A549 (cell line): ENCODE data around the gene MRPL34. TPM values are rescaled to one million over a fixed set of nuclear protein-coding genes. Genes with fewer than 3 reads are reported as not detected.

Source experiments
- ATAC-seq, 2 experiments: fragments of 200-7000 bp in 1 of 2; fragments of >200 bp in 1 of 2; cut with Nextera tagmentation in 1 of 2; cut with Tn5 transposase in 1 of 2; 3 replicates each; pipeline versions ENCODE4 v1.8.0 to v1.9.1; 2018 to 2020; ENCODE audit warnings: mild to moderate bottlenecking in 1 of 2, moderate library complexity in 1 of 2
- CTCF ChIA-PET: fragments of 300-600 bp; sonication (Branson Sonifier 250); formaldehyde crosslinking; extraction: SDS; loops from one replicate; lab custom pipeline; 2021; ENCODE audit warnings: antibody characterized with exemption, inconsistent platforms; lab: Yijun Ruan, JAX
- POLR2A ChIA-PET: fragments of 350-600 bp; formaldehyde crosslinking; extraction: SDS; loops from one replicate; lab custom pipeline; 2021; ENCODE audit warnings: antibody characterized with exemption, inconsistent platforms; lab: Yijun Ruan, JAX
- DNase-seq, 2 experiments: peaks; one replicate each; pipeline versions ENCODE4 v3.0.0 to v3.0.0-alpha.2; 2011 to 2016; ENCODE audit warnings: low read depth in 1 of 2, low spot score in 1 of 2
- FAIRE-seq: peaks from 2 replicates; lab custom pipeline; 2011; peaks lifted over from hg19 to GRCh38; lab: Jason Lieb, UNC
- H3K27ac ChIP-seq, 2 experiments: fragments of >200 bp; sonication (Bioruptor Twin); formaldehyde crosslinking; 3 replicates each; pipeline ENCODE4 v1.5.1; 2016 to 2017
- H3K4me1 ChIP-seq: fragments of >200 bp; sonication (Bioruptor Twin); formaldehyde crosslinking; 3 replicates; pipeline ENCODE4 v1.6.1; 2016
- H3K4me2 ChIP-seq: fragments of >200 bp; sonication (Bioruptor Twin); formaldehyde crosslinking; 3 replicates; pipeline ENCODE4 v1.6.1; 2016
- H3K4me3 ChIP-seq: fragments of >200 bp; sonication (Bioruptor Twin); formaldehyde crosslinking; 3 replicates; pipeline ENCODE4 v1.5.1; 2016
- H3K9me3 ChIP-seq: fragments of >200 bp; sonication (Bioruptor Twin); formaldehyde crosslinking; 3 replicates; pipeline ENCODE4 v1.6.1; 2016
- BHLHE40 ChIP-seq: IDR thresholded peaks from 2 replicates; pipeline ENCODE4 v1.6.1; 2012; ENCODE audit warnings: low read depth, low read length, inconsistent platforms
- CEBPB ChIP-seq, 2 experiments: fragments of >200 bp in 1 of 2; sonication (Bioruptor Twin) in 1 of 2; formaldehyde crosslinking in 1 of 2; IDR thresholded peaks; 2 replicates each; pipeline ENCODE4 v1.6.1; 2012 to 2016
- CHD2 ChIP-seq: fragments of 150-350 bp; IDR thresholded peaks from 2 replicates; pipeline ENCODE4 v1.6.1; 2014; ENCODE audit warnings: low read length; ENCODE audit not compliant: partially characterized antibody
- EHF ChIP-seq: fragments of 250-450 bp; sonication (Bioruptor Pico); IDR thresholded peaks from 2 replicates; pipeline ENCODE4 v1.5.0; 2020; ENCODE audit warnings: mild to moderate bottlenecking
- EP300 ChIP-seq, 2 experiments: fragments of >200 bp; sonication (Bioruptor Twin); formaldehyde crosslinking; IDR thresholded peaks; 2 replicates in 1 of 2; 3 replicates in 1 of 2; pipeline ENCODE4 v1.6.1; 2016 to 2017
- FOSL2 ChIP-seq, 2 experiments: fragments of 450-650 bp in 1 of 2; fragments of >200 bp in 1 of 2; sonication (Bioruptor Twin) in 1 of 2; formaldehyde crosslinking; IDR thresholded peaks; 2 replicates each; pipeline versions ENCODE4 v1.5.0 to v1.6.1; 2016 to 2020; ENCODE audit warnings: mild to moderate bottlenecking in 1 of 2, moderate library complexity in 1 of 2
- HDAC2 ChIP-seq: fragments of 200-600 bp; sonication (generic); IDR thresholded peaks from 2 replicates; pipeline ENCODE4 v1.6.1; 2016
- KDM1A ChIP-seq: fragments of 200-600 bp; sonication (generic); IDR thresholded peaks from 2 replicates; pipeline ENCODE4 v1.6.1; 2016; ENCODE audit warnings: low read depth, mild to moderate bottlenecking
- MYC ChIP-seq: IDR thresholded peaks from 2 replicates; pipeline ENCODE4 v1.6.1; 2012; ENCODE audit warnings: mild to moderate bottlenecking, inconsistent platforms, low read length, improper control_type of control experiment, borderline replicate concordance
- NFE2L2 ChIP-seq: fragments of 150-350 bp; conservative IDR thresholded peaks from 2 replicates; pipeline ENCODE4 v1.6.1; 2014; ENCODE audit warnings: low read length
- NR3C1 ChIP-seq: fragments of >200 bp; sonication (Bioruptor Twin); formaldehyde crosslinking; IDR thresholded peaks from 3 replicates; pipeline ENCODE4 v1.6.1; 2017
- PHF8 ChIP-seq: fragments of 200-600 bp; sonication (generic); IDR thresholded peaks from 2 replicates; pipeline ENCODE4 v1.6.1; 2016; ENCODE audit warnings: low read depth, mild to moderate bottlenecking, antibody characterized with exemption, moderate library complexity, borderline replicate concordance
- POLR2AphosphoS2 ChIP-seq: conservative IDR thresholded peaks from 2 replicates; pipeline ENCODE4 v1.6.1; 2012; ENCODE audit warnings: low read length, improper control_type of control experiment, inconsistent platforms
- RAD21 ChIP-seq, 2 experiments: fragments of >200 bp in 1 of 2; sonication (Bioruptor Twin) in 1 of 2; formaldehyde crosslinking in 1 of 2; IDR thresholded peaks in 1 of 2; conservative IDR thresholded peaks in 1 of 2; 2 replicates in 1 of 2; 3 replicates in 1 of 2; pipeline ENCODE4 v1.6.1; 2012 to 2018; ENCODE audit warnings: inconsistent platforms in 1 of 2
- TP53 ChIP-seq: fragments of 250-450 bp; sonication (Bioruptor Pico); IDR thresholded peaks from 2 replicates; pipeline ENCODE4 v1.5.0; 2021; ENCODE audit warnings: mild to moderate bottlenecking, moderate library complexity
- ZC3H11A ChIP-seq: fragments of 450-650 bp; IDR thresholded peaks from 2 replicates; pipeline ENCODE4 v1.6.1; 2014; ENCODE audit warnings: antibody characterized with exemption, mild to moderate bottlenecking
- WGBS: methylation state at CpG from one replicate; pipeline ENCODE4 v1.1.6; 2017; ENCODE audit errors: missing lambda C conversion rate; 5-methylcytosine and 5-hydroxymethylcytosine counted together
- polyA plus RNA-seq, 4 experiments: library from polyadenylated mRNA; depleted of rRNA in 3 of 4; stranded (reverse); fragments of >200 nt; fragmentation: RNase III in 1 of 4; extraction: RNeasy Plus Mini Kit Qiagen cat#74134 plus additional on column Dnase treatment in 1 of 4; gene quantifications; 2 replicates in 3 of 4; 3 replicates in 1 of 4; pipeline ENCODE4 v1.2.3, GENCODE V29; 2011 to 2017
- TF ChIP-seq, protein P1 (sequence below): fragments of 250-450 bp; sonication (Bioruptor Pico); IDR thresholded peaks from 2 replicates; pipeline ENCODE4 v1.5.0; 2020; ENCODE audit warnings: low read depth, mild to moderate bottlenecking, moderate library complexity
- TF ChIP-seq, protein P2 (sequence below): fragments of 150-350 bp; IDR thresholded peaks from 2 replicates; pipeline ENCODE4 v1.6.1; 2014; ENCODE audit warnings: low read depth, mild to moderate bottlenecking, low read length
- TF ChIP-seq, protein P3 (sequence below): fragments of 450-650 bp; IDR thresholded peaks from 2 replicates; pipeline ENCODE4 v1.6.1; 2014; ENCODE audit warnings: antibody characterized with exemption
- TF ChIP-seq, protein P4 (sequence below): fragments of 200-600 bp; sonication (generic); IDR thresholded peaks from 2 replicates; pipeline ENCODE4 v1.6.1; 2016; ENCODE audit warnings: antibody characterized with exemption, mild to moderate bottlenecking, moderate library complexity

MRPL34 gene
- polyA plus RNA-seq, 2 of the 4 experiments (the other 2 are of a cell fraction) = 28.1 to 56.1 TPM

DNA sequence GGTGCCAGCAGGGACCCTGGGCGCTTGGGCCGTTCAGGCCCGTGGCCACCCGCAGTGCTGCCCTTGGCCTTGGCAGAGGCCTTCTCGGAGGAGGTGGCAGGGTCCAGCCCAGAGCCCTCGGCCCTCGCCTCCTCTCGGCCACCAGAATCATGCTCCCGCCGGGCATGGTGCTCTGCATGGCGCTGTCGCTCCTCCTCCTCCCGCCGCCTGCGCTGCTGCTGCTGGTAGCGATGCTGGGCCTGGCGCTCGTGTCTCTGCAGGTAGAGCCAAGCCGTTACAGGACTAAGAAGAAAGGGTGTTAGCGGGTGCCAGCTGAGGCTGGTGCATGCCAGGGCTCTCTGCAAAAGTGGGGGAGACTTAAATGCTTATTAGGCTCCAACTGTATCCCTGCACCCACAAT, 19.5 kb downstream of the MRPL34 start:
- FAIRE-seq = no peak
- Histone ChIP-seq H3K27ac (no peak overlapping the region), H3K4me3 (no peak overlapping the region), H3K9me3 (no peaks in the 10 kb centered on the region), H3K4me2 (no peak overlapping the region), H3K4me1 (no peaks in the 10 kb centered on the region)
- no peak for DNase-seq
- 95% methylated on average over 12 of the region's 20 CpGs for WGBS
- ATAC-seq = no peak
- CTCF ChIA-PET = interaction anchor here (0.5 kb wide), 1 partner anchor 477 kb away, joined by 4 read pairs; no protein-coding TSS in a partner anchor
- TF ChIP-seq KDM1A = no peak
- no peak for TF ChIP-seq BHLHE40
- TF ChIP-seq CHD2 = no peak
- TF ChIP-seq EP300 (IDR thresholded peaks at IDR 0.05) = no peak
- TF ChIP-seq, protein P1, sequence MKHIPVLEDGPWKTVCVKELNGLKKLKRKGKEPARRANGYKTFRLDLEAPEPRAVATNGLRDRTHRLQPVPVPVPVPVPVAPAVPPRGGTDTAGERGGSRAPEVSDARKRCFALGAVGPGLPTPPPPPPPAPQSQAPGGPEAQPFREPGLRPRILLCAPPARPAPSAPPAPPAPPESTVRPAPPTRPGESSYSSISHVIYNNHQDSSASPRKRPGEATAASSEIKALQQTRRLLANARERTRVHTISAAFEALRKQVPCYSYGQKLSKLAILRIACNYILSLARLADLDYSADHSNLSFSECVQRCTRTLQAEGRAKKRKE (CRISPR knock-in tag) = no peak
- TF ChIP-seq EHF (CRISPR knock-in tag) = no peak
- TF ChIP-seq POLR2AphosphoS2 = no peak
- TF ChIP-seq, protein P2, sequence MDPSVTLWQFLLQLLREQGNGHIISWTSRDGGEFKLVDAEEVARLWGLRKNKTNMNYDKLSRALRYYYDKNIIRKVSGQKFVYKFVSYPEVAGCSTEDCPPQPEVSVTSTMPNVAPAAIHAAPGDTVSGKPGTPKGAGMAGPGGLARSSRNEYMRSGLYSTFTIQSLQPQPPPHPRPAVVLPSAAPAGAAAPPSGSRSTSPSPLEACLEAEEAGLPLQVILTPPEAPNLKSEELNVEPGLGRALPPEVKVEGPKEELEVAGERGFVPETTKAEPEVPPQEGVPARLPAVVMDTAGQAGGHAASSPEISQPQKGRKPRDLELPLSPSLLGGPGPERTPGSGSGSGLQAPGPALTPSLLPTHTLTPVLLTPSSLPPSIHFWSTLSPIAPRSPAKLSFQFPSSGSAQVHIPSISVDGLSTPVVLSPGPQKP = no peak
- no peak for TF ChIP-seq NFE2L2
- POLR2A ChIA-PET = no interaction called here

DNA sequence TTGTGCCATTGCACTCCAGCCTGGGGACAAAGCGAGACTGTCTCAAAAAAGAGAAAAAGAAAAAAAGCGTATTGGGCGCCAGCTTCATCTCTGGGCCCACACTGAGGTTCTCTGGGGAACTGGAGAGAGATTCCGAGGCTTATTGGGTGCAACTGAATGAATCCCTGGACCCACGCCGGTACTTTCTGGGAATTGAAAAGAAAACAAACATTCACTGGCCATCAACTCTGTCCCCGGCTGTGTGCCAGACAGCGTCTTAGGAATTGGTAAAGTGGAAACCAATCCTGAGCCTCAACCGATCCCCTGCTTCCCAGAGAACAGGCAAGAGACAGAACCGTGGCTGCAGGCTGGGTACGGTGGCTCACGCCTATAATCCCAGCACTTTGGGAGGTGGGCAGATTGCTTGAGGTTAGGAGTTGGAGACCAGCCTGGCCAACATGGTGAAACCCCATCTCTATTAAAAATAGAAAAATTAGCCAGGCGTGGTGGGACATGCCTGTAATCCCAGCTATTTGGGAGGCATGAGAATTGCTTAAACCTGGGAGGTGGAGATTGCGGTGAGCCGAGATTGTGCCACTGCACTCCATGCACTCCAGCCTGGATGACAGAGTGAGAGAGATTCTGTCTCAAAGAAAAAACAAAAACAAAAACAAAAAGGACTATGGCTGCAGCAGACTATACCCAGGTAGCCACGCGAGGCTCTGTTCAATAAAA, 20.4 kb downstream of the MRPL34 start:
- TF ChIP-seq ZC3H11A = no peak
- no peak for TF ChIP-seq TP53
- TF ChIP-seq, protein P3, sequence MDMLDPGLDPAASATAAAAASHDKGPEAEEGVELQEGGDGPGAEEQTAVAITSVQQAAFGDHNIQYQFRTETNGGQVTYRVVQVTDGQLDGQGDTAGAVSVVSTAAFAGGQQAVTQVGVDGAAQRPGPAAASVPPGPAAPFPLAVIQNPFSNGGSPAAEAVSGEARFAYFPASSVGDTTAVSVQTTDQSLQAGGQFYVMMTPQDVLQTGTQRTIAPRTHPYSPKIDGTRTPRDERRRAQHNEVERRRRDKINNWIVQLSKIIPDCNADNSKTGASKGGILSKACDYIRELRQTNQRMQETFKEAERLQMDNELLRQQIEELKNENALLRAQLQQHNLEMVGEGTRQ = no peak
- TF ChIP-seq, protein P4, sequence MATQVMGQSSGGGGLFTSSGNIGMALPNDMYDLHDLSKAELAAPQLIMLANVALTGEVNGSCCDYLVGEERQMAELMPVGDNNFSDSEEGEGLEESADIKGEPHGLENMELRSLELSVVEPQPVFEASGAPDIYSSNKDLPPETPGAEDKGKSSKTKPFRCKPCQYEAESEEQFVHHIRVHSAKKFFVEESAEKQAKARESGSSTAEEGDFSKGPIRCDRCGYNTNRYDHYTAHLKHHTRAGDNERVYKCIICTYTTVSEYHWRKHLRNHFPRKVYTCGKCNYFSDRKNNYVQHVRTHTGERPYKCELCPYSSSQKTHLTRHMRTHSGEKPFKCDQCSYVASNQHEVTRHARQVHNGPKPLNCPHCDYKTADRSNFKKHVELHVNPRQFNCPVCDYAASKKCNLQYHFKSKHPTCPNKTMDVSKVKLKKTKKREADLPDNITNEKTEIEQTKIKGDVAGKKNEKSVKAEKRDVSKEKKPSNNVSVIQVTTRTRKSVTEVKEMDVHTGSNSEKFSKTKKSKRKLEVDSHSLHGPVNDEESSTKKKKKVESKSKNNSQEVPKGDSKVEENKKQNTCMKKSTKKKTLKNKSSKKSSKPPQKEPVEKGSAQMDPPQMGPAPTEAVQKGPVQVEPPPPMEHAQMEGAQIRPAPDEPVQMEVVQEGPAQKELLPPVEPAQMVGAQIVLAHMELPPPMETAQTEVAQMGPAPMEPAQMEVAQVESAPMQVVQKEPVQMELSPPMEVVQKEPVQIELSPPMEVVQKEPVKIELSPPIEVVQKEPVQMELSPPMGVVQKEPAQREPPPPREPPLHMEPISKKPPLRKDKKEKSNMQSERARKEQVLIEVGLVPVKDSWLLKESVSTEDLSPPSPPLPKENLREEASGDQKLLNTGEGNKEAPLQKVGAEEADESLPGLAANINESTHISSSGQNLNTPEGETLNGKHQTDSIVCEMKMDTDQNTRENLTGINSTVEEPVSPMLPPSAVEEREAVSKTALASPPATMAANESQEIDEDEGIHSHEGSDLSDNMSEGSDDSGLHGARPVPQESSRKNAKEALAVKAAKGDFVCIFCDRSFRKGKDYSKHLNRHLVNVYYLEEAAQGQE = no peak
- no peak for TF ChIP-seq HDAC2
- no peak for TF ChIP-seq NR3C1
- ChIA-PET CTCF (interaction anchor here (0.5 to 1.1 kb wide), 3 partner anchors 8 to 478 kb away, joined by 4 to 6 read pairs (median 4); no protein-coding TSS in a partner anchor), POLR2A (interaction anchor here (0.9 kb wide), 1 partner anchor 17 kb away, joined by 3 read pairs; the partner anchor contains the start of gene DDA1)
- FAIRE-seq = no peak
- ATAC-seq = no peak
- Histone ChIP-seq H3K9me3 (no peaks in the 10 kb centered on the region), H3K4me1 (no peaks in the 10 kb centered on the region), H3K27ac (no peak overlapping the region), H3K4me2 (no peak overlapping the region), H3K4me3 (no peak overlapping the region)
- WGBS = 86% methylated on average over 17 of the region's 17 CpGs
- no peak for DNase-seq

DNA sequence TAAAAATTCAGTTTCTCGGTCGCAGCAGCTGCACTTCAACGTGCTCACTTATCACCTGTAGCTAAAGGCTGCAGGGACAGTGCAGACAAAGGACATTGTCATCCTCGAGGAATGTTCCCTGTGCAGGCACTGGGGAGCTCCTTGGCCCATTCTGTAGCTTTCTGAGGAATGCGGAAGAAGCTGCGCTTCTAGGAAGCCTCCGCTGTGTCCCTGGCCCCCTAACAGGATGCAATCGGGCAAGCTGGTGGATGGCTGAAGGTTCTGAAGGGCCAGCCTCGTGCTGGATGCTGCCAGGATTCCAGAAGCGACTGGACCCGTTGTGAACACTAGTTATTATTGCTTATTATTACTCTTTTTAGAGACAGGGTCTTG, 20.9 kb downstream of the MRPL34 start:
- ATAC-seq = no peak
- Histone ChIP-seq H3K27ac (no peak overlapping the region), H3K4me1 (no peaks in the 10 kb centered on the region), H3K9me3 (no peaks in the 10 kb centered on the region), H3K4me2 (no peak overlapping the region), H3K4me3 (no peak overlapping the region)
- FAIRE-seq = no peak
- TF ChIP-seq NR3C1 (no peak), MYC (no peak), CEBPB (IDR thresholded peaks at IDR 0.05) (no peak), FOSL2 (IDR thresholded peaks at IDR 0.05) (no peak), FOSL2 (CRISPR knock-in tag; IDR thresholded peaks at IDR 0.05) (no peak), PHF8 (no peak), RAD21 (conservative IDR thresholded peaks at IDR 0.05 in 1 of 2, IDR thresholded peaks at IDR 0.05 in 1 of 2) (no peak)
- TF ChIP-seq, protein P1 (CRISPR knock-in tag) = no peak
- 85% methylated on average over 11 of the region's 11 CpGs for WGBS
- DNase-seq = no peak
- CTCF ChIA-PET = interaction anchor here (1.0 to 1.1 kb wide), 3 partner anchors 9 to 16 kb away, joined by 3 to 6 read pairs (median 4); no protein-coding TSS in a partner anchor
- POLR2A ChIA-PET = interaction anchor here (0.9 kb wide), 1 partner anchor 17 kb away, joined by 3 read pairs; the partner anchor contains the start of gene DDA1
